ENCODE measurements around the gene TDRD12.
"Not testable (repeated sequence)": the region's sequence is repeated elsewhere in the genome, so short reads cannot be mapped to it uniquely, and the experiment has no call there.

DNA sequence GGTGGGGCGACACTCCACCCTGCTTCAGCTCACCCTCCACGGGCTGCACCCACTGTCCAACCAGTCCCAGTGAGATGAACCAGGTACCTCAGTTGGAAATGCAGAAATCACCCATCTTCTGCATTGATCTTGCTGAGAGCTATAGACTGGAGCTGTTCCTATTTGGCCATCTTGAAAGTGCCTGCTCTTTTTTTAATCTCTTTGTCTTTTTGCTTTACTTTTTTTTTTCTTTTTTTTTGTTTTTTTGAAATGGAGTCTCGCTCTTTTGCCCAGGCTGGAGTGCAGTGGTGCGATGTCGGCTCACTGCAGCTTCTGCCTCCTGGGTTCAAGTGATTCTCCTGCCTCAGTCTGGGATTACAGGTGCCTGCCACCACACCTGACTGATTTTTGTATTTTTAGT, 68.3 kb downstream of the TDRD12 start:
- TF ChIP-seq, protein P1, sequence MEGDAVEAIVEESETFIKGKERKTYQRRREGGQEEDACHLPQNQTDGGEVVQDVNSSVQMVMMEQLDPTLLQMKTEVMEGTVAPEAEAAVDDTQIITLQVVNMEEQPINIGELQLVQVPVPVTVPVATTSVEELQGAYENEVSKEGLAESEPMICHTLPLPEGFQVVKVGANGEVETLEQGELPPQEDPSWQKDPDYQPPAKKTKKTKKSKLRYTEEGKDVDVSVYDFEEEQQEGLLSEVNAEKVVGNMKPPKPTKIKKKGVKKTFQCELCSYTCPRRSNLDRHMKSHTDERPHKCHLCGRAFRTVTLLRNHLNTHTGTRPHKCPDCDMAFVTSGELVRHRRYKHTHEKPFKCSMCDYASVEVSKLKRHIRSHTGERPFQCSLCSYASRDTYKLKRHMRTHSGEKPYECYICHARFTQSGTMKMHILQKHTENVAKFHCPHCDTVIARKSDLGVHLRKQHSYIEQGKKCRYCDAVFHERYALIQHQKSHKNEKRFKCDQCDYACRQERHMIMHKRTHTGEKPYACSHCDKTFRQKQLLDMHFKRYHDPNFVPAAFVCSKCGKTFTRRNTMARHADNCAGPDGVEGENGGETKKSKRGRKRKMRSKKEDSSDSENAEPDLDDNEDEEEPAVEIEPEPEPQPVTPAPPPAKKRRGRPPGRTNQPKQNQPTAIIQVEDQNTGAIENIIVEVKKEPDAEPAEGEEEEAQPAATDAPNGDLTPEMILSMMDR (IDR thresholded peaks at IDR 0.05), result not testable (repeated sequence)
- TF ChIP-seq POLR2A (IDR thresholded peaks at IDR 0.05), result not testable (repeated sequence)

Data from lower leg skin (tissue), 3 donors.